HepG2 (cell line): ENCODE data around the gene SUN5. TPM values are rescaled to one million over a fixed set of nuclear protein-coding genes. Genes with fewer than 3 reads are reported as not detected.

Experiments used
- ARID2 ChIP-seq: sonication (generic); formaldehyde crosslinking; IDR thresholded peaks from 2 replicates; pipeline ENCODE4 v1.8.1; 2022; ENCODE audit warnings: mild to moderate bottlenecking, missing genetic modification reagents, borderline replicate concordance
- CAMTA2 ChIP-seq: sonication (generic); formaldehyde crosslinking; IDR thresholded peaks from 2 replicates; pipeline ENCODE4 v1.4.0; 2020; ENCODE audit warnings: mild to moderate bottlenecking, missing genetic modification reagents, borderline replicate concordance
- FOXJ3 ChIP-seq: sonication (generic); formaldehyde crosslinking; IDR thresholded peaks from 2 replicates; pipeline ENCODE4 v1.4.0; 2020; ENCODE audit warnings: missing genetic modification reagents, mild to moderate bottlenecking, borderline replicate concordance
- KDM2A ChIP-seq: sonication (generic); formaldehyde crosslinking; IDR thresholded peaks from 2 replicates; pipeline ENCODE4 v1.4.0; 2020; ENCODE audit warnings: low read depth, missing genetic modification reagents, borderline replicate concordance
- PHF5A ChIP-seq: IDR thresholded peaks from one replicate; pipeline ENCODE4 v1.6.1; 2018; ENCODE audit warnings: low read depth, missing genetic modification reagents; ENCODE audit not compliant: unreplicated experiment
- ZNF646 ChIP-seq: sonication (generic); formaldehyde crosslinking; IDR thresholded peaks from 2 replicates; pipeline ENCODE4 v1.9.0; 2021; ENCODE audit warnings: mild to moderate bottlenecking, missing genetic modification reagents
- polyA plus RNA-seq, 8 experiments: library from polyadenylated mRNA; depleted of rRNA in 3 of 8; stranded (reverse) in 7 of 8; unstranded in 1 of 8; fragments of >200 nt; fragmentation: Illumina TruSeq in 4 of 8; extraction: Trizol in 4 of 8; gene quantifications; 2 replicates each; pipeline versions ENCODE4 v1.2.1 to v1.2.3, GENCODE V29; 2011 to 2016; ENCODE audit warnings: low read depth in 4 of 8, missing spikeins in 1 of 8, mixed read lengths in 1 of 8; ENCODE audit not compliant: insufficient read depth in 1 of 8
- total RNA-seq, 5 experiments: library from RNA; depleted of rRNA; stranded (reverse); fragments of >200 nt; fragmentation: Illumina TruSeq; extraction: Trizol; gene quantifications; 2 replicates each; pipeline ENCODE4 v1.2.3, GENCODE V29; 2016; ENCODE audit warnings: low read depth in 1 of 5

The SUN5 gene
- total and polyA plus RNA-seq, 2 of the 13 experiments (the other 11 are each of a cell fraction or from before 2014, with no cell fraction given) = not detected

- TF ChIP-seq ZNF646 (no peak), PHF5A (CRISPR knock-in tag) (no peak), ARID2 (no peak), CAMTA2 (no peak), FOXJ3 (CRISPR knock-in tag) (no peak), KDM2A (CRISPR knock-in tag) (no peak)
- TF ChIP-seq, all 625 proteins: peak for 35
Measured at GRCh38 chr20:33023439-33024242, 19.4 kb upstream of the SUN5 start (continued).
